Measurements from ENCODE around the gene SYTL1.

SYTL1 gene

GRCh38 chr1:27306892-27307761 is 34.7 kb upstream of the SYTL1 start:
- H3K9me3 ChIP-seq (ENCODE audit: insufficient read depth, low read length, severe bottlenecking), result no peaks in the 10 kb centered on the region
- no peak overlapping the region for H2AFZ ChIP-seq (ENCODE audit: low read depth, low read length)
- H3K9ac ChIP-seq (ENCODE audit: low read depth, low read length), result no peak overlapping the region
- no peak overlapping the region for H3K4me3 ChIP-seq (ENCODE audit: low read depth in 1 of 2, low read length in 2 of 2)
- H3K27ac ChIP-seq (ENCODE audit: low read length), result no peak overlapping the region
- H3K79me2 ChIP-seq (ENCODE audit: insufficient read depth, low read length), result no peaks in the 10 kb centered on the region
- H4K20me1 ChIP-seq (ENCODE audit: insufficient read depth, low read length), result no peaks in the 10 kb centered on the region
- H3K4me2 ChIP-seq (ENCODE audit: insufficient read depth, low read length), result no peak overlapping the region
- no peaks in the 10 kb centered on the region for H3K4me1 ChIP-seq (ENCODE audit: insufficient read depth, low read length)
- ATAC-seq (ENCODE audit: insufficient read depth, low read depth), result peak; percentile 35; the same call in 1 of the 3 replicates
- no peaks in the 10 kb centered on the region for H3K27me3 ChIP-seq (ENCODE audit: insufficient read depth, low read length, poor library complexity)
- TF ChIP-seq EZH2 (IDR thresholded peaks at IDR 0.05; ENCODE audit: borderline replicate concordance, low read depth, low read length, severe bottlenecking) (no peak), CTCF (IDR thresholded peaks at IDR 0.05; ENCODE audit: borderline replicate concordance, extremely low read depth, low read length, poor library complexity, severe bottlenecking) (no peak)
- DNase-seq, result no peak
- peaks cover 12% of the 10 kb centered on the region for H3K36me3 ChIP-seq (ENCODE audit: insufficient read depth, low read length)

GRCh38 chr1:27307874-27308598 is 33.8 kb upstream of the SYTL1 start:
- H3K27ac ChIP-seq (ENCODE audit: low read length), result no peak overlapping the region
- DNase-seq (no peak), ATAC-seq (ENCODE audit: insufficient read depth, low read depth) (no peak)
- no peaks in the 10 kb centered on the region for H4K20me1 ChIP-seq (ENCODE audit: insufficient read depth, low read length)
- no peaks in the 10 kb centered on the region for H3K79me2 ChIP-seq (ENCODE audit: insufficient read depth, low read length)
- no peak overlapping the region for H2AFZ ChIP-seq (ENCODE audit: low read depth, low read length)
- no peak overlapping the region for H3K9ac ChIP-seq (ENCODE audit: low read depth, low read length)
- no peak overlapping the region for H3K4me2 ChIP-seq (ENCODE audit: insufficient read depth, low read length)
- no peak for TF ChIP-seq CTCF (IDR thresholded peaks at IDR 0.05; ENCODE audit: borderline replicate concordance, extremely low read depth, low read length, poor library complexity, severe bottlenecking)
- TF ChIP-seq EZH2 (IDR thresholded peaks at IDR 0.05; ENCODE audit: borderline replicate concordance, low read depth, low read length, severe bottlenecking), result no peak
- no peaks in the 10 kb centered on the region for H3K4me1 ChIP-seq (ENCODE audit: insufficient read depth, low read length)
- no peaks in the 10 kb centered on the region for H3K27me3 ChIP-seq (ENCODE audit: insufficient read depth, low read length, poor library complexity)
- H3K4me3 ChIP-seq (ENCODE audit: low read depth in 1 of 2, low read length in 2 of 2), result no peak overlapping the region
- no peaks in the 10 kb centered on the region for H3K9me3 ChIP-seq (ENCODE audit: insufficient read depth, low read length, severe bottlenecking)
- peaks cover 6% of the 10 kb centered on the region; the same call in 1 of the 2 replicates for H3K36me3 ChIP-seq (ENCODE audit: insufficient read depth, low read length)

GRCh38 chr1:27314169-27314568 is 27.7 kb upstream of the SYTL1 start:
- Histone ChIP-seq H2AFZ (ENCODE audit: low read depth, low read length) (no peak overlapping the region), H3K79me2 (ENCODE audit: insufficient read depth, low read length) (no peaks in the 10 kb centered on the region), H3K4me2 (ENCODE audit: insufficient read depth, low read length) (no peak overlapping the region), H3K9me3 (ENCODE audit: insufficient read depth, low read length, severe bottlenecking) (no peaks in the 10 kb centered on the region), H4K20me1 (ENCODE audit: insufficient read depth, low read length) (no peaks in the 10 kb centered on the region), H3K27ac (ENCODE audit: low read length) (no peak overlapping the region), H3K27me3 (ENCODE audit: insufficient read depth, low read length, poor library complexity) (no peaks in the 10 kb centered on the region), H3K4me3 (ENCODE audit: low read depth in 1 of 2, low read length in 2 of 2) (no peak overlapping the region), H3K4me1 (ENCODE audit: insufficient read depth, low read length) (no peaks in the 10 kb centered on the region), H3K9ac (ENCODE audit: low read depth, low read length) (no peak overlapping the region), H3K36me3 (ENCODE audit: insufficient read depth, low read length) (no peaks in the 10 kb centered on the region)
- no peak for TF ChIP-seq EZH2 (IDR thresholded peaks at IDR 0.05; ENCODE audit: borderline replicate concordance, low read depth, low read length, severe bottlenecking)
- TF ChIP-seq CTCF (IDR thresholded peaks at IDR 0.05; ENCODE audit: borderline replicate concordance, extremely low read depth, low read length, poor library complexity, severe bottlenecking), result no peak
- DNase-seq (no peak), ATAC-seq (ENCODE audit: insufficient read depth, low read depth) (no peak)
